Spinal cord (tissue), 10 donors: Measurements from ENCODE around the gene TGFBRAP1. TPM values are rescaled to one million over a fixed set of nuclear protein-coding genes. Genes with fewer than 3 reads are reported as not detected.

ENCODE experiments used
- DNase-seq, 6 donors: peaks; one replicate each; pipeline versions ENCODE4 v3.0.0 to v3.0.0-alpha.2; 2013 to 2015; ENCODE audit warnings: low spot score in 6 of 6, low read depth in 4 of 6
- H3K27ac ChIP-seq: one replicate; pipeline ENCODE4 v1.5.1; 2013; ENCODE audit warnings: low read depth, low read length, control low read depth
- H3K27me3 ChIP-seq: one replicate; pipeline ENCODE4 v1.6.1; 2013; ENCODE audit warnings: low read length; ENCODE audit not compliant: control insufficient read depth, insufficient read depth
- H3K36me3 ChIP-seq: one replicate; pipeline ENCODE4 v1.6.1; 2013; ENCODE audit warnings: low read length; ENCODE audit not compliant: control insufficient read depth, insufficient read depth
- H3K4me1 ChIP-seq: one replicate; pipeline ENCODE4 v1.6.1; 2013; ENCODE audit warnings: low read length; ENCODE audit not compliant: control insufficient read depth, insufficient read depth
- H3K4me3 ChIP-seq: one replicate; pipeline ENCODE4 v1.5.1; 2013; ENCODE audit warnings: low read depth, low read length, control low read depth
- H3K9me3 ChIP-seq: one replicate; pipeline ENCODE4 v1.6.1; 2013; ENCODE audit warnings: low read length; ENCODE audit not compliant: control insufficient read depth, insufficient read depth
- WGBS: methylation state at CpG from one replicate; pipeline ENCODE4 v1.1.5; 2013; ENCODE audit warnings: missing lambda C conversion rate; ENCODE audit not compliant: insufficient coverage; 5-methylcytosine and 5-hydroxymethylcytosine counted together
- polyA plus RNA-seq, 2 donors: library from polyadenylated mRNA; unstranded; fragments of 120-200 nt; gene quantifications; one replicate each; pipeline ENCODE4 v1.2.1, GENCODE V29; 2013; ENCODE audit not compliant: insufficient read length in 2 of 2
- total RNA-seq, 2 donors: library from RNA; depleted of rRNA in 1 of 2; stranded (reverse); fragments of 120-200 nt in 1 of 2; fragments of >200 nt in 1 of 2; gene quantifications; one replicate each; pipeline versions ENCODE4 v1.2.3 to v1.2.4, GENCODE V29; 2013 to 2014
- donor health status: healthy.

The TGFBRAP1 gene
- total and polyA plus RNA-seq, 4 donors: 14.7 to 18.9 (median 17.8) TPM

DNA sequence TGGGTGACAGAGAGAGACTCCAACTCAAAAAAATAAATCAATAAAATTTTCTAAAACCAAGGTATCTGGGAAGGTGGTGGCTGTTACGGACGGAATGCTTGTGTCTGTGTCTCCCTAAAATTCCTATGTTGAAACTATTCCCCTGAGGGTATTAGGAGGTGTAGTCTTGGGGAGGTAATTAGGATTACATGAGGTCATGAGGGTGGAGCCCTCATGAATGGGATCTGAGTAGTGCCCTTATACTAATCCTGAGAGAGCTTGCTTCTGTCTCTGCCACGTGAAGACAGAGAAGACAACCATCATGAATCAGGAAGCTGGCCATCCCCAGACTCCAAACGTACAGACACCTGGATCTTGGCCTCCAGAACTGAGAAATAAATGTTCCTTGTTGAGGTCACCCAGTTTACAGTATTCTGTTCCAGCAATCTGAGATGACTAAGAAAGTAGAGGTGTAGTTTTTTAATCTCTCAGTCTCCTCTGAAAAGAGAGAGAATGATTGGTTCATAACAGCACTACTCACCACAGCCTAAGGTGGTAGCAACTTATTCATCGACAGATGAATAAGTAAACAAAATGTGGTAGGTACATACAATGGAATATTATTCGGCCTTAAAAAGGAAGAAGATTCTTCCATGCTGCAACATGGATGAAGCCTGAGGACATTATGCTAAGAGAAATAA, 38.4 kb downstream of the TGFBRAP1 start:
- no peak overlapping the region for H3K4me3 ChIP-seq
- peaks cover 19% of the 10 kb centered on the region for H3K36me3 ChIP-seq
- WGBS: 100% methylated on average over 1 of the region's 6 CpGs
- H3K4me1 ChIP-seq: peaks cover 3% of the 10 kb centered on the region
- no peak for DNase-seq
- no peak overlapping the region for H3K27ac ChIP-seq
- H3K9me3 ChIP-seq: no peaks in the 10 kb centered on the region
- no peaks in the 10 kb centered on the region for H3K27me3 ChIP-seq

GRCh38 chr2:105288133-105288532, 41.4 kb downstream of the TGFBRAP1 start:
- DNase-seq: no peak
- H3K36me3 ChIP-seq: peaks cover 25% of the 10 kb centered on the region
- H3K4me1 ChIP-seq: no peaks in the 10 kb centered on the region
- H3K27ac ChIP-seq: no peak overlapping the region
- H3K9me3 ChIP-seq: no peaks in the 10 kb centered on the region
- WGBS: 77% methylated on average over 6 of the region's 7 CpGs
- H3K27me3 ChIP-seq: no peaks in the 10 kb centered on the region
- no peak overlapping the region for H3K4me3 ChIP-seq

DNA sequence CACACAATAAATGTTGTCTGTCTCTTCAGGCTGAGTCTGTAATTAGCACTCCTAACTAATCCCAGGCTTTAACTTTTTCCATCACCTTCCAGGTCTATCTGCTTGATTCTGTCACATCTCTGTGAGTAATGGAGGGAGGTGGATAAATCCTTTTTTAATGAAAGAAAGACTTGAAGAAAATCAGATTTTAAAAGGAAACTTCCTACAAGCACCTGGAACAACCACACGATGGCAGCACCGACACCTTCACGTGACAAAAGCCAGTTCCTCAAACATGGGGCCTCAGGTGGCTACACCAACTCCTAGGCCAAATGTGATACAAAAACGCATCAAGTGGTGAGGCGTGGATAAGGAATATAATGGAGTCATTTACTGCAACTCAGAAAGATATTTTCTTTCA, 41.8 kb downstream of the TGFBRAP1 start:
- Histone ChIP-seq H3K4me1 (no peaks in the 10 kb centered on the region), H3K9me3 (no peaks in the 10 kb centered on the region), H3K4me3 (no peak overlapping the region), H3K36me3 (peaks cover 25% of the 10 kb centered on the region), H3K27ac (no peak overlapping the region), H3K27me3 (no peaks in the 10 kb centered on the region)
- DNase-seq: peak in 2 of 6 donors; percentile 17 to 31
- WGBS: no CpG with 5 or more reads among the region's 5 CpGs

GRCh38 chr2:105283532-105283931, 46.0 kb downstream of the TGFBRAP1 start:
- H3K27me3 ChIP-seq: no peaks in the 10 kb centered on the region
- H3K36me3 ChIP-seq: peaks cover 43% of the 10 kb centered on the region
- no peak overlapping the region for H3K27ac ChIP-seq
- 95% methylated on average over 2 of the region's 4 CpGs for WGBS
- H3K4me1 ChIP-seq: no peaks in the 10 kb centered on the region
- H3K4me3 ChIP-seq: no peak overlapping the region
- no peak for DNase-seq
- no peaks in the 10 kb centered on the region for H3K9me3 ChIP-seq

- H3K27ac ChIP-seq: no peak overlapping the region
- no peaks in the 10 kb centered on the region for H3K27me3 ChIP-seq
- no peak for DNase-seq
- peaks cover 46% of the 10 kb centered on the region for H3K36me3 ChIP-seq
- WGBS: 98% methylated on average over 10 of the region's 10 CpGs
- H3K4me1 ChIP-seq: no peaks in the 10 kb centered on the region
- H3K9me3 ChIP-seq: no peaks in the 10 kb centered on the region
- no peak overlapping the region for H3K4me3 ChIP-seq
Observed at GRCh38 chr2:105280281-105280680, 49.3 kb downstream of the TGFBRAP1 start.

DNA sequence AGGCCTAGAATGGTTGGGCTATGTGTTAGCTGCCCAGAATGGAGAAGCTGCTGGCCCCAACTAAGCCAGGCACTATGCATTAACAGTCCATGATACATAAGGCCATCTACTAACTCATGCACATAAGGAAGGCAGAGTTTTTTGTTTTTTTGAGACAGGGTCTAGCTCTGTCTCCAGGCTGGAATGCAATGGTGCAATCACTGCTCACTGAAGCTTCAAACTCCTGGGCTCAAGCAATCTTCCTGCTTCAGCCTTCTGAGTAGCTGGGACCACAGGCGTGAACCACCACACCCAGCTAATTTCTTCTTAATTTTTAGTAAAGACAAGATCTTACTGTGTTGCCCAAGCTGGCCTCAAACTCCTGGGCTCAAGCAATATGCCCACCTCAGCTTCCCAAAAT, 50.4 kb downstream of the TGFBRAP1 start:
- no peak overlapping the region for H3K27ac ChIP-seq
- no peak for DNase-seq
- no peak overlapping the region for H3K4me3 ChIP-seq
- no peaks in the 10 kb centered on the region for H3K9me3 ChIP-seq
- no peaks in the 10 kb centered on the region for H3K27me3 ChIP-seq
- peaks cover 53% of the 10 kb centered on the region for H3K36me3 ChIP-seq
- WGBS: 100% methylated on average over 1 of the region's 1 CpG
- H3K4me1 ChIP-seq: no peaks in the 10 kb centered on the region

DNA sequence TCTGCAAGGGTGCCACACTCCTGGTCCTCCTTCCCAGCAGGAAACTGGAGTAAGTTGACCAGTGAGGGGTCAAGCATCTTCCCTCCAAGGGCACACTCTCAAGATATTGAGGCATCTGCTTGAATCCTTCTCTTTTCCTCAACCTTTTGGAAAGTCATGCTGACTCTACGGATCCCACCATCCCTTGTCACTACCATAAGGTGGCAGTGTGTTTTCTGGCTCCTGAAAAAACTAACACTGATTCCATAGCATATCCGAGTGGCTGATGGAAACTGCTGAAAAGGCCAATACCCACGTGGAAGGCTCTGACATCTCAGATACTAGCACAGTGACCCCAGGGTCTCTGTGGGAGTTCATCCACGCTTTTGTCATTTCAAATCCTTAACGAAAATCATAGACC, 50.9 kb downstream of the TGFBRAP1 start:
- Histone ChIP-seq H3K4me1 (no peaks in the 10 kb centered on the region), H3K36me3 (peaks cover 52% of the 10 kb centered on the region), H3K4me3 (no peak overlapping the region), H3K27ac (no peak overlapping the region), H3K9me3 (no peaks in the 10 kb centered on the region), H3K27me3 (no peaks in the 10 kb centered on the region)
- WGBS: 60% methylated on average over 3 of the region's 5 CpGs
- DNase-seq: peak in 1 of 6 donors; percentile 21

DNA sequence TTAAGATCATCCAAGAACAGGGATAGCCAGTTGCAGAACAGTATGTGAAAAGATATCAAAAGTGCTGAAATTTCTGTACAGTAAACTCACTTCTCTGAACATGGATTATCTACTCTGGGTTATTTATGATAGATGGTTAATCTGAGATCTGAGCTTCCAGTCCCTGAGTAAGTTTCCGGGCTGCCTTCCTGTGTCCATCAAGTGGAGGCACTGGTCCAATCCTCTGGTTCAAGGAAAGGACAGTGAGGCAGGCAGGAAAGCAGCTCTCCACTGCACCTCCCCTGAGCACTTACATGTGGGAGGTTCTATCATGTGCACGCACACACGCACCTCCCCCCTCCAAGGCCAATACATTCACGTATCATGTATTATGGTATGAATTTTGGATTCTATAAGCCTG, 55.5 kb downstream of the TGFBRAP1 start:
- no peak for DNase-seq
- no peaks in the 10 kb centered on the region for H3K9me3 ChIP-seq
- H3K4me1 ChIP-seq: no peaks in the 10 kb centered on the region
- H3K36me3 ChIP-seq: peaks cover 52% of the 10 kb centered on the region
- H3K27me3 ChIP-seq: no peaks in the 10 kb centered on the region
- no peak overlapping the region for H3K27ac ChIP-seq
- 91% methylated on average over 1 of the region's 4 CpGs for WGBS
- no peak overlapping the region for H3K4me3 ChIP-seq

DNA sequence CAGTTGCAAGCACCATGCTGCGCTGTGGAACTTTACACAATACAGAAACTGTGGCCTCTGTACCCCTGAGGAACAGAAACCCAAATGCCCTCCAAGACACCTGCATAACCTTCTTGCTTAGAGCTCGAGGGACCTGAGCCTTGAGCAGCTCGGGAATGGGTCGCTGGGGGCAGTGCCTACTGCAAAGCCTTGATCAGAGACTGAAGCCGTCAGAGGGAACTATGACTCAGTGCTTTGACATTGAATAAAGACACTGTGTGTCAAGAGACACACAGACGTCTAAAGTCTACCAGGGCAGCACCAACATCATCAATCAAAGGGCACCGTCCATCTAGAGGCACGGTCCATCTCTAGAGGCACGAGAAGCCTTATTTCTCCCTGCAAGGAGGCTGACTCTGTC, 57.4 kb downstream of the TGFBRAP1 start:
- H3K36me3 ChIP-seq: peaks cover 52% of the 10 kb centered on the region
- WGBS: 73% methylated on average over 8 of the region's 9 CpGs
- no peaks in the 10 kb centered on the region for H3K4me1 ChIP-seq
- no peak overlapping the region for H3K4me3 ChIP-seq
- H3K27ac ChIP-seq: no peak overlapping the region
- no peaks in the 10 kb centered on the region for H3K9me3 ChIP-seq
- DNase-seq: no peak
- no peaks in the 10 kb centered on the region for H3K27me3 ChIP-seq

- H3K9me3 ChIP-seq: no peaks in the 10 kb centered on the region
- H3K4me1 ChIP-seq: no peaks in the 10 kb centered on the region
- WGBS: 85% methylated on average over 7 of the region's 14 CpGs
- no peak overlapping the region for H3K27ac ChIP-seq
- H3K4me3 ChIP-seq: no peak overlapping the region
- H3K27me3 ChIP-seq: no peaks in the 10 kb centered on the region
- H3K36me3 ChIP-seq: peaks cover 54% of the 10 kb centered on the region
- DNase-seq: no peak
Observed at GRCh38 chr2:105271393-105272045, 58.0 kb downstream of the TGFBRAP1 start.
